A673 (cell line): Measurements from ENCODE around the gene FCGR1A.
"Not testable (repeated sequence)": the region's sequence is repeated elsewhere in the genome, so short reads cannot be mapped to it uniquely, and the experiment has no call there.

Source experiments
- EZH2 ChIP-seq: fragments of 200-600 bp; sonication (generic); IDR thresholded peaks from 2 replicates; pipeline ENCODE4 v1.6.1; 2017; ENCODE audit warnings: borderline replicate concordance, low read depth, mild to moderate bottlenecking, mixed read lengths, antibody characterized with exemption, low read length; ENCODE audit not compliant: poor library complexity, severe bottlenecking
- TF ChIP-seq, protein P1 (sequence below): fragments of 300-800, 200-600 bp; sonication (generic); conservative IDR thresholded peaks from 2 replicates; pipeline ENCODE4 v1.5.1; 2017; ENCODE audit warnings: low read depth, mild to moderate bottlenecking, antibody characterized with exemption, low read length, moderate library complexity, mixed read lengths

DNA sequence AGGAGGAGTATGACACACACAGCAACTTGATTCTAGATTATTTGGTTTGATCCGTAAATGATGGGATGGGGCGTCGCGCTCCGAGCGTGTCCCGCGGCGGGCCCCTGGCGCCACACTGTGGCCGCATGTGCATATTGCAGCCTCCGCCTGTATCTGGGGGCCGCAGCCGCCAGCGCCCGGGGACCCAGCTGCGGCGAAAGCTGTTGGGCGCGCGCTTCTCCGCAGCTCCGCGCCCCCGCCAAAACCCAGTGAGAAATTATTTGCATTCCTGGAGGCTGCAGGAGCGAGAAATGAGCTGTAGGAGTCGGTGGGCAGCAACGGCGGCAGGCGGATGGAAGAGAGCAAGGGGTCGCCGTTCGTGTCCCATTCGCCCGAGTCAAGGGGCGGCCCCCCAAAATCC is 10.0 kb downstream of the FCGR1A start:
- TF ChIP-seq, protein P1, sequence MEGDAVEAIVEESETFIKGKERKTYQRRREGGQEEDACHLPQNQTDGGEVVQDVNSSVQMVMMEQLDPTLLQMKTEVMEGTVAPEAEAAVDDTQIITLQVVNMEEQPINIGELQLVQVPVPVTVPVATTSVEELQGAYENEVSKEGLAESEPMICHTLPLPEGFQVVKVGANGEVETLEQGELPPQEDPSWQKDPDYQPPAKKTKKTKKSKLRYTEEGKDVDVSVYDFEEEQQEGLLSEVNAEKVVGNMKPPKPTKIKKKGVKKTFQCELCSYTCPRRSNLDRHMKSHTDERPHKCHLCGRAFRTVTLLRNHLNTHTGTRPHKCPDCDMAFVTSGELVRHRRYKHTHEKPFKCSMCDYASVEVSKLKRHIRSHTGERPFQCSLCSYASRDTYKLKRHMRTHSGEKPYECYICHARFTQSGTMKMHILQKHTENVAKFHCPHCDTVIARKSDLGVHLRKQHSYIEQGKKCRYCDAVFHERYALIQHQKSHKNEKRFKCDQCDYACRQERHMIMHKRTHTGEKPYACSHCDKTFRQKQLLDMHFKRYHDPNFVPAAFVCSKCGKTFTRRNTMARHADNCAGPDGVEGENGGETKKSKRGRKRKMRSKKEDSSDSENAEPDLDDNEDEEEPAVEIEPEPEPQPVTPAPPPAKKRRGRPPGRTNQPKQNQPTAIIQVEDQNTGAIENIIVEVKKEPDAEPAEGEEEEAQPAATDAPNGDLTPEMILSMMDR, result 0 out of 2 replicates have a peak, but pooled peaks have one; percentile 29
- TF ChIP-seq EZH2, result not testable (repeated sequence)
